IPS-18a (cell line): ENCODE measurements around the gene SLC37A2.
"Not testable (repeated sequence)": the region's sequence is repeated elsewhere in the genome, so short reads cannot be mapped to it uniquely, and the experiment has no call there.

Experiments used
- H3K27ac ChIP-seq: one replicate; pipeline ENCODE4 v1.5.1; 2013; ENCODE audit warnings: low read length
- H3K27me3 ChIP-seq: one replicate; pipeline ENCODE4 v1.6.1; 2013; ENCODE audit warnings: mild to moderate bottlenecking, low read length; ENCODE audit not compliant: control insufficient read depth, insufficient read depth
- H3K36me3 ChIP-seq: one replicate; pipeline ENCODE4 v1.6.1; 2013; ENCODE audit warnings: low read depth, low read length; ENCODE audit not compliant: control insufficient read depth
- H3K4me1 ChIP-seq: one replicate; pipeline ENCODE4 v1.6.1; 2013; ENCODE audit warnings: low read depth, low read length; ENCODE audit not compliant: control insufficient read depth
- H3K4me3 ChIP-seq: one replicate; pipeline ENCODE4 v1.5.1; 2013; ENCODE audit warnings: low read length
- H3K9ac ChIP-seq: one replicate; pipeline ENCODE4 v1.6.1; 2013; ENCODE audit warnings: mild to moderate bottlenecking, low read length, moderate library complexity
- H3K9me3 ChIP-seq: one replicate; pipeline ENCODE4 v1.6.1; 2013; ENCODE audit warnings: low read depth, low read length; ENCODE audit not compliant: control insufficient read depth

SLC37A2 gene

GRCh38 chr11:125086633-125087296 lies 23.7 kb downstream of the SLC37A2 start:
- Histone ChIP-seq H3K27me3 (no peaks in the 10 kb centered on the region), H3K9ac (no peak overlapping the region), H3K27ac (no peak overlapping the region), H3K9me3 (no peaks in the 10 kb centered on the region), H3K4me1 (peaks cover 5% of the 10 kb centered on the region), H3K36me3 (no peaks in the 10 kb centered on the region), H3K4me3 (no peak overlapping the region)

- Histone ChIP-seq H3K9me3 (no peaks in the 10 kb centered on the region), H3K9ac (no peak overlapping the region), H3K27me3 (no peaks in the 10 kb centered on the region), H3K4me3 (no peak overlapping the region), H3K4me1 (peaks cover 14% of the 10 kb centered on the region), H3K36me3 (no peaks in the 10 kb centered on the region), H3K27ac (no peak overlapping the region)
These were observed 25.0 kb downstream of the SLC37A2 start for GRCh38 chr11:125088123-125088522.

DNA sequence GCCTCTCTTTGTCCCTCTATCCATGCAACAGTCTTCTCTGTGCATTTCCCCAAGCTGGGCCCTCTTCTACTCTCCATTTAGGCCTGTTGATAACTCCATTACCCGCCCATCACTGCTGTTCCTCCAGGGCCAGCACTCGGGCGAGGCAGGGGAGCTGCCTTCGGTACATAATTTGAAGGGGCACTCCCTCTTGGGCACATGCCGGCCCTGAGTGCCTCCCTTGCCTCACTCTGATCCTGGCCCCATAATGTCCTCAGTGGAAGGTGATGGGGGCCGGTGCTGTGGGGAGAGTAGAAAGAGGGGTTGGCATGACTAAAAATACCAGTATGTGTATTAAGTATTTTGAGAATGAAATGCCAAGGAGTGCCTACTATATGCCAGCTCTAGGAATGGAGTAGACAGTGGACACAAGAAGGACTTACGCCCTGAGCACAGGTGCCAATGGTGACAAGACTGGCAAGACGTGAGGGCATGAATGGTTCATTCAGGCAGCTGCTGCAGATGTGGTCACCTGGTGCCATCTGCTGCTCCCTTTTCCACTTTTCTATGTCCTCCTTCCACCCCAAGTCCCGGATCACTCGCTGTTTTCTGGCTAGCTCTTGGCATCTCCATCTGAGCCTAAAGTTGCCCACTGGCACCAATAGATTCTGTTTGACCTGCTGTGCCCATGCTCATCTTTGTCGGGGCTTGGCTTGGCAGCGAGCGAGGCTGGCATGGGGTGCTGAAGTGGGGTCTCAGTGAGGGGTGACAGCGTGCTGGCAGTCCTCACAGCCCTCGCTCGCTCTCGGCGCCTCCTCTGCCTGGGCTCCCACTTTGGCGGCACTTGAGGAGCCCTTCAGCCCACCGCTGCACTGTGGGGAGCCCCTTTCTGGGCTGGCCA lies 25.7 kb downstream of the SLC37A2 start:
- Histone ChIP-seq H3K27me3 (no peaks in the 10 kb centered on the region), H3K4me3 (no peak overlapping the region), H3K36me3 (no peaks in the 10 kb centered on the region), H3K9ac (no peak overlapping the region), H3K4me1 (peaks cover 14% of the 10 kb centered on the region), H3K27ac (no peak overlapping the region), H3K9me3 (no peaks in the 10 kb centered on the region)

- not testable (repeated sequence) for H3K4me3 ChIP-seq, H3K27me3 ChIP-seq, H3K9ac ChIP-seq, H3K27ac ChIP-seq, H3K36me3 ChIP-seq, H3K9me3 ChIP-seq
- peaks cover 14% of the 10 kb centered on the region for H3K4me1 ChIP-seq
These were observed 26.4 kb downstream of the SLC37A2 start for GRCh38 chr11:125089481-125089880.

DNA sequence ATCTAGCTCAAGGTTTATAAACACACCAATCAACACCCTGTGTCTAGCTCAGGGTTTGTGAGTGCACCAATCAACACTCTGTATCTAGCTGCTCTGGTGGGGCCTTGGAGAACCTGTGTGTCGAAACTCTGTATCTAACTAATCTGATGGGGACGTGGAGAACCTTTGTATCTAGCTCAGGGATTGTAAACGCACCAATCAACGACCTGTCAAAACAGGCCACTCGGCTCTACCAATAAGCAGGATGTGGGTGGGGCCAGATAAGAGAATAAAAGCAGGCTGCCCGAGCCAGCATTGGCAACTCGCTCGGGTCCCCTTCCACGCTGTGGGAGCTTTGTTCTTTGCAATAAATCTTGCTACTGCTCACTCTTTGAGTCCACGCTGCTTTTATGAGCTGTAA lies 27.0 kb downstream of the SLC37A2 start:
- H3K4me1 ChIP-seq = peaks cover 14% of the 10 kb centered on the region
- not testable (repeated sequence) for H3K27ac ChIP-seq, H3K9ac ChIP-seq, H3K27me3 ChIP-seq, H3K9me3 ChIP-seq, H3K4me3 ChIP-seq, H3K36me3 ChIP-seq

DNA sequence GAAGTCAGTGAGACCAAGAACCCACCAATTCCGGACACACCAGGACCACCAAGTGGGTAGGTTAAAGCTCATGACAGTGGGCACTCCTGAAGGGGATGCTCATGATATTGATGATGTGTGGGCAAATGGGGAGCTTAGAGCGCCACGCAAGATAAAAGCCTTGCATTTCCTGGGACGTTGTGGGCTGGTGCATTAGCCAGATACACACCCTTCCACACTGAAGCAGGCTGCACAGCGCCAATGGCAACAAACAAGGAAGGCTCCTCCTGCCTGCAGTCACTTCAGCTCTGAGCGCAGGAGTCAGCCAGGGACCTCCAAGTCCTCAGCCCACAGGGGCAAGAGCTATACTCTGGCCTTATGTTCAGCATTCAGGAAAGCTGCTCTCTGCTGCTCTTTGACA lies 27.7 kb downstream of the SLC37A2 start:
- Histone ChIP-seq H3K9me3 (no peaks in the 10 kb centered on the region), H3K36me3 (no peaks in the 10 kb centered on the region), H3K27me3 (no peaks in the 10 kb centered on the region), H3K4me1 (peaks cover 14% of the 10 kb centered on the region), H3K9ac (no peak overlapping the region), H3K4me3 (no peak overlapping the region), H3K27ac (no peak overlapping the region)

GRCh38 chr11:125091247-125091876 lies 28.3 kb downstream of the SLC37A2 start:
- no peaks in the 10 kb centered on the region for H3K36me3 ChIP-seq
- no peak overlapping the region for H3K27ac ChIP-seq
- H3K9me3 ChIP-seq = no peaks in the 10 kb centered on the region
- H3K4me3 ChIP-seq = no peak overlapping the region
- no peak overlapping the region for H3K9ac ChIP-seq
- no peaks in the 10 kb centered on the region for H3K27me3 ChIP-seq
- H3K4me1 ChIP-seq = peaks cover 14% of the 10 kb centered on the region

DNA sequence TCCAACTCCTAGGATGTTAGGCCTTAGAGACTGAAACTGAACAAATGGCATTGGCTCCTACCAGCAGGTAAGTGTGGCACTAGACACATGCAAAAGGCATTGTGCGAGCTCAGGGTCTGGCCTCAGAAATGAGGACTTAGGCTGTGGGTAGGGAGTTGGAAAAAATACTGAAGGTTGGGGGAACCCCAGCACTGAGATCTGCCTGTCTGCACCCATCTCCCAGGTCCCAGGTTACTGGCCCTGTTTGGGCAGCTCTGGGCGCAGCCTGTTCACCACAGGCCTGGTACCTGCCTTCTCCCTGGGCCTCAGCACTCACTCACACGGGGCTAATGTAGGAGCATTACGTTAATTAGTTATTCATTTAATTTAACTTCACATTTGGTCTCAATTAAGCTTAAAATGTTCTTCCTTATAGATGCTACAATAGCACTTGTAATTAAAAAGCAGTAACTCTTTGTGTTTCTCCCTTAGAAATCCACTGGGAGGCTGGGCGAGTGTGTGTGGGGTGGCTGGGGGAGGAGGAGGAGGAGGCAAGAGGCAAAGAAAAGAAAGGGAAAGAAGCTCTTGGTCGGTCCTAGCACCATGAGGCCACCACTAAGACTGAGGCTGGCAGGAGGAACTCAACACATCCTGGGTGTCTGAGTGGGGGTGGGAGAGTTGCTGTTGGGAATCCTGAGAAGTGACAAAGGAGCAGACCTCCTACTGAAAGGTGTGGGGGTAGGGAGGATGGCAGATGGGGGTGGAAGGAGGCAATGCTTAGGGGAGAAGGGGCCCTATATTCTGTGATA lies 29.0 kb downstream of the SLC37A2 start:
- no peaks in the 10 kb centered on the region for H3K9me3 ChIP-seq
- no peaks in the 10 kb centered on the region for H3K27me3 ChIP-seq
- H3K4me1 ChIP-seq = peaks cover 14% of the 10 kb centered on the region
- H3K27ac ChIP-seq = no peak overlapping the region
- no peak overlapping the region for H3K4me3 ChIP-seq
- H3K9ac ChIP-seq = no peak overlapping the region
- H3K36me3 ChIP-seq = no peaks in the 10 kb centered on the region

DNA sequence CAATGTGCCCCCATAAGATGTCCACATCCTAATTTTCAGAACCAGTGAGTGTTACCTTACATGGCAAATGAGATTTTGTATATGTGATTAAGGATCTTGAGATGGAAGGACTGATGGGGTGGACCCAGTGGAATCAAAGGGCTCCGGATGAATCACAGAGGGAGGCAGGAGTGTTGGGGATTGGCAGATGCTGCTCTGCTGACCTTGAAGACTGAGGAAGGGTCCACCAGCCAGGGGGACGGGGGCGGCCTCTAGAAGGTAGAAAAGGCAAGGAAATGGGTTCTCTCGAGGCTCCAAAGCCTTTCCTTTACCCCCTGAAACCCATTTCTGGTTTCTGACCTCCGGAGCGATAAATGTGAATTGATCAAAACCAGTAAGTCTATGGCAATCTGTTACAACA lies 29.6 kb downstream of the SLC37A2 start:
- Histone ChIP-seq H3K36me3 (peaks cover 4% of the 10 kb centered on the region), H3K9me3 (no peaks in the 10 kb centered on the region), H3K9ac (no peak overlapping the region), H3K4me3 (no peak overlapping the region), H3K4me1 (peaks cover 14% of the 10 kb centered on the region), H3K27me3 (no peaks in the 10 kb centered on the region), H3K27ac (no peak overlapping the region)

DNA sequence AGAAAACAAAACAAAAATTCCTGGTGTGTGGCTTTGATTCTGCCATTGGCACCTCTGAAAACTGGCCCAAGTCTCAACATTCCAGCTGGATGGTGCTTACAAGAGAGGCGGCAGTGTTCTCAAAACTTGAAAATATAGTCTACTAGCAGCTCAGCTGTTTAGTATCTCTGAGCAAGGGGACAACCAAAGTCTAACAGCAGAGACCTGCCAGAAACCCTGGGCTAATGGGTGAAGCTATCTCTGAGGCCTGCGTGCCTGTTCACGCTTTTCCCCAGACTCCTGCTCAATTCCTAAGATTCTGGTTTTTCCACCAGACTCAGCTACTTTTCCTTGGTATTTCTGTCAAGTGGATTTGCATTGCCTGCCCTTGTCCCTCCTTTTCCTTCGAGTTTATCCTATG lies 30.4 kb downstream of the SLC37A2 start:
- H3K9me3 ChIP-seq = no peaks in the 10 kb centered on the region
- peaks cover 14% of the 10 kb centered on the region for H3K4me1 ChIP-seq
- H3K36me3 ChIP-seq = peaks cover 4% of the 10 kb centered on the region
- no peak overlapping the region for H3K4me3 ChIP-seq
- H3K27me3 ChIP-seq = no peaks in the 10 kb centered on the region
- no peak overlapping the region for H3K9ac ChIP-seq
- no peak overlapping the region for H3K27ac ChIP-seq

DNA sequence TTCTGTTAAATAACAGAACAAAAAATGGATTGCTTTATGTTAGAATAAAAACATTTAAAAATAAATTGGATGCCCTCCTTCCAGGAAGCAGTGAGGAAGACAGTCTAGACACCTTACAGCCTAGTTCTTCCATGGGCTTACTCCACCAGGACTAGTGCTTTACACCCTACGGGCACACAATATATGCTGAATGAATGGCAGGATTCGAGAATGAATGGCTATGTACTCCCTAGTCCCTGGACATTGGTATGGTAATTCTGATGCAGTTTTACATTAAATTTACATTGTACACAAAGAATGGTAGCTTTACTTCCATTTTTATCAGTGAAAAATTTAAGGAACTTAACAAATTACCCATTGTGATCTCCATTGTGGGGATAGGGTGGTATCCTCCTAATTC lies 31.6 kb downstream of the SLC37A2 start:
- Histone ChIP-seq H3K27ac (no peak overlapping the region), H3K27me3 (no peaks in the 10 kb centered on the region), H3K4me1 (peaks cover 14% of the 10 kb centered on the region), H3K4me3 (no peak overlapping the region), H3K9ac (no peak overlapping the region), H3K9me3 (no peaks in the 10 kb centered on the region), H3K36me3 (peaks cover 4% of the 10 kb centered on the region)
